ENCODE measurements around the gene PKD2L1.
"Not testable (repeated sequence)": the region's sequence is repeated elsewhere in the genome, so short reads cannot be mapped to it uniquely, and the experiment has no call there.

PKD2L1 gene

GRCh38 chr10:100304414-100304813 is 25.6 kb downstream of the PKD2L1 start:
- no peak overlapping the region for H3K27ac ChIP-seq (ENCODE audit: low read length)
- H3K27me3 ChIP-seq (ENCODE audit: control insufficient read depth, insufficient read depth, low read length), result no peaks in the 10 kb centered on the region; the same call in 1 of the 2 replicates
- H3K4me1 ChIP-seq (ENCODE audit: control insufficient read depth, insufficient read depth, low read length), result 0 out of 2 replicates have a peak, but pooled peaks cover 2% of the 10 kb centered on the region
- DNase-seq (ENCODE audit: low read depth, low spot score), result no peak
- no peak overlapping the region for H3K4me3 ChIP-seq (ENCODE audit: low read length)
- H3K9me3 ChIP-seq (ENCODE audit: control insufficient read depth, insufficient read depth, low read length), result no peaks in the 10 kb centered on the region
- WGBS (ENCODE audit: insufficient coverage, insufficient read length), result 100% methylated on average over 1 of the region's 3 CpGs
- H3K36me3 ChIP-seq (ENCODE audit: control insufficient read depth, insufficient read depth, low read length), result no peaks in the 10 kb centered on the region

DNA sequence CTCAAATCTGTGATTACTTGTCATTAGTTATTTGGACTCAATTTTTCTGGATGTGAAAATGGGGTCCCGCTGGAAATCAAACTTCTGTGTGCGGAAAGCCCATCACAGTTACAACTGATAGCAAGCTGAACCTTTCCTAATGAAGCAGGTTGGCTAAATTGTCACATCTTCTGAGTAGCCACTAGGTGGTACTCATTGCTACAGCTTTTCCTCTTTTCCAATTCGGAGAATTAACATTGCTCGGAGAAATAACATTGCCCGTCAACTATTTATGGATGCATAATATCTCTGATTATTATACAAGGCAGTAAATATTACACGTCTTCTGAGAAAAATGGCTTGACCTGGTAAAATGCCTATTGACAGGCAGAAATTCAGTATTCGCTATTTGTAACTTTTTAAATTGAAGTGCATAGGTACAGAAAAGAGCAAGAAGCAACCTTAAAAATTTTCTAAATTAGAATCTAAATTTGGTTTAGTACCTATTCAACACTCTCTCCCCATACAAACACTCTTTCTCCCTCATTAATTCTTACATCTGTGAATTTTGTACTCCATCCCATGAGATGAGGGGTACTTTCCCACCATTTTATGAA is 26.2 kb downstream of the PKD2L1 start:
- no CpG with 5 or more reads among the region's 7 CpGs for WGBS (ENCODE audit: insufficient coverage, insufficient read length)
- Histone ChIP-seq H3K4me3 (ENCODE audit: low read length) (no peak overlapping the region), H3K27ac (ENCODE audit: low read length) (no peak overlapping the region), H3K9me3 (ENCODE audit: control insufficient read depth, insufficient read depth, low read length) (no peaks in the 10 kb centered on the region), H3K27me3 (ENCODE audit: control insufficient read depth, insufficient read depth, low read length) (no peaks in the 10 kb centered on the region; the same call in 1 of the 2 replicates), H3K4me1 (ENCODE audit: control insufficient read depth, insufficient read depth, low read length) (0 out of 2 replicates have a peak, but pooled peaks cover 2% of the 10 kb centered on the region), H3K36me3 (ENCODE audit: control insufficient read depth, insufficient read depth, low read length) (no peaks in the 10 kb centered on the region)
- DNase-seq (ENCODE audit: low read depth, low spot score), result no peak

GRCh38 chr10:100301123-100301522 is 28.9 kb downstream of the PKD2L1 start:
- H3K4me1 ChIP-seq (ENCODE audit: control insufficient read depth, insufficient read depth, low read length); H3K27ac ChIP-seq (ENCODE audit: low read length); H3K36me3 ChIP-seq (ENCODE audit: control insufficient read depth, insufficient read depth, low read length); H3K9me3 ChIP-seq (ENCODE audit: control insufficient read depth, insufficient read depth, low read length); H3K27me3 ChIP-seq (ENCODE audit: control insufficient read depth, insufficient read depth, low read length); H3K4me3 ChIP-seq (ENCODE audit: low read length): not testable (repeated sequence)
- no CpG with 5 or more reads among the region's 5 CpGs for WGBS (ENCODE audit: insufficient coverage, insufficient read length)
- peak; percentile 73 for DNase-seq (ENCODE audit: low read depth, low spot score)

- H3K4me3 ChIP-seq (ENCODE audit: low read length), result no peak overlapping the region
- H3K27ac ChIP-seq (ENCODE audit: low read length), result no peak overlapping the region
- no peaks in the 10 kb centered on the region for H3K36me3 ChIP-seq (ENCODE audit: control insufficient read depth, insufficient read depth, low read length)
- no peaks in the 10 kb centered on the region for H3K9me3 ChIP-seq (ENCODE audit: control insufficient read depth, insufficient read depth, low read length)
- H3K27me3 ChIP-seq (ENCODE audit: control insufficient read depth, insufficient read depth, low read length), result no peaks in the 10 kb centered on the region; the same call in 1 of the 2 replicates
- no CpG with 5 or more reads among the region's 9 CpGs for WGBS (ENCODE audit: insufficient coverage, insufficient read length)
- 0 out of 2 replicates have a peak, but pooled peaks cover 2% of the 10 kb centered on the region for H3K4me1 ChIP-seq (ENCODE audit: control insufficient read depth, insufficient read depth, low read length)
- no peak for DNase-seq (ENCODE audit: low read depth, low spot score)
Measured at GRCh38 chr10:100297242-100297641, 32.8 kb downstream of the PKD2L1 start.

GRCh38 chr10:100293066-100293465 is 37.0 kb downstream of the PKD2L1 start:
- no peaks in the 10 kb centered on the region for H3K36me3 ChIP-seq (ENCODE audit: control insufficient read depth, insufficient read depth, low read length)
- no peaks in the 10 kb centered on the region for H3K4me1 ChIP-seq (ENCODE audit: control insufficient read depth, insufficient read depth, low read length)
- H3K27me3 ChIP-seq (ENCODE audit: control insufficient read depth, insufficient read depth, low read length), result no peaks in the 10 kb centered on the region
- H3K9me3 ChIP-seq (ENCODE audit: control insufficient read depth, insufficient read depth, low read length), result no peaks in the 10 kb centered on the region
- no peak overlapping the region for H3K27ac ChIP-seq (ENCODE audit: low read length)
- H3K4me3 ChIP-seq (ENCODE audit: low read length), result no peak overlapping the region
- no peak for DNase-seq (ENCODE audit: low read depth, low spot score)

- H3K4me3 ChIP-seq (ENCODE audit: low read length); H3K9me3 ChIP-seq (ENCODE audit: control insufficient read depth, insufficient read depth, low read length); H3K27ac ChIP-seq (ENCODE audit: low read length); H3K4me1 ChIP-seq (ENCODE audit: control insufficient read depth, insufficient read depth, low read length); H3K27me3 ChIP-seq (ENCODE audit: control insufficient read depth, insufficient read depth, low read length); H3K36me3 ChIP-seq (ENCODE audit: control insufficient read depth, insufficient read depth, low read length); DNase-seq (ENCODE audit: low read depth, low spot score): not testable (repeated sequence)
- WGBS (ENCODE audit: insufficient coverage, insufficient read length), result no CpG with 5 or more reads among the region's 4 CpGs
Measured at GRCh38 chr10:100292300-100292699, 37.7 kb downstream of the PKD2L1 start.

DNA sequence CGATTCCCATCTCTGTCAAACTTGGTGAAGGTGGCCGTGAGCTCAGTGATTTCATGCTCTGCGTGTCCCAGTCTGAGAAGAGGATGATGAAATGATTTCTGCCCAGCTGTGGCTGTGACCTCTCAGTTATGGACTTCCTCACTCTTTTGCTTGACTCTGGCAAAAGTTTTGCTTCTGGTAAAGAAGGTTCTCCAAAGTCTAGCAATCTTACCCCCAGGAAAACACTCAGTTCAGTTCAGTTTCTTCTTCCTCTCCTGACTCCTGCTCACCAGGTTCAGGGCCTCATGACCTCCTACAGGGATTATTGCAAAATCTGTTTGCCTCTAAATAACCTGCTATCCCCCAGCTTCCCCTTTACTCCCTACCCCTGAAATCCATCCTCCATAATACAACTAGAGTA is 38.7 kb downstream of the PKD2L1 start:
- no CpG with 5 or more reads among the region's 3 CpGs for WGBS (ENCODE audit: insufficient coverage, insufficient read length)
- H3K4me3 ChIP-seq (ENCODE audit: low read length), result no peak overlapping the region
- H3K4me1 ChIP-seq (ENCODE audit: control insufficient read depth, insufficient read depth, low read length), result no peaks in the 10 kb centered on the region; the same call in 1 of the 2 replicates
- no peaks in the 10 kb centered on the region for H3K9me3 ChIP-seq (ENCODE audit: control insufficient read depth, insufficient read depth, low read length)
- DNase-seq (ENCODE audit: low read depth, low spot score), result no peak
- H3K27me3 ChIP-seq (ENCODE audit: control insufficient read depth, insufficient read depth, low read length), result no peaks in the 10 kb centered on the region
- H3K27ac ChIP-seq (ENCODE audit: low read length), result no peak overlapping the region
- H3K36me3 ChIP-seq (ENCODE audit: control insufficient read depth, insufficient read depth, low read length), result no peaks in the 10 kb centered on the region

DNA sequence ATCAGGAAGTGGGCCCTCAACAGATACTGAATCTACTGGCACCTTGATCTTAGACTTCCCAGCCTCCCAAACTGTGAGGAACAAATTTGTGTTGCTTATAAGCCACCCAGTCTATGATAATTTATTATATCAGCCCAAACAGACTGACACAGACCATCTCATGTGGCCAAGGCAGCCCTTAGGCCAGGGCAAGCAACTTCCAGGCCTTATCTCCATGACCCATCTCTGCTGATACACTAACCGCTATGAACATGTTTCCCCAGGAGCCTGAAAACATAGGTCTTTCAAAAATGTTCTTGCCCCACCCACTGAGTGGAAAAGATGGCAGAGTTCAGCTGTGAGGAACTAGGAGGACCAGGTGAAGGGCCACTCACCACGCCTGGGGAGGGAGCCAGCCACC is 40.4 kb downstream of the PKD2L1 start:
- no CpG with 5 or more reads among the region's 2 CpGs for WGBS (ENCODE audit: insufficient coverage, insufficient read length)
- Histone ChIP-seq H3K27me3 (ENCODE audit: control insufficient read depth, insufficient read depth, low read length) (no peaks in the 10 kb centered on the region), H3K4me3 (ENCODE audit: low read length) (no peak overlapping the region), H3K9me3 (ENCODE audit: control insufficient read depth, insufficient read depth, low read length) (no peaks in the 10 kb centered on the region), H3K27ac (ENCODE audit: low read length) (no peak overlapping the region), H3K4me1 (ENCODE audit: control insufficient read depth, insufficient read depth, low read length) (no peaks in the 10 kb centered on the region; the same call in 1 of the 2 replicates), H3K36me3 (ENCODE audit: control insufficient read depth, insufficient read depth, low read length) (no peaks in the 10 kb centered on the region)
- no peak for DNase-seq (ENCODE audit: low read depth, low spot score)

GRCh38 chr10:100288196-100288595 is 41.8 kb downstream of the PKD2L1 start:
- no CpG with 5 or more reads among the region's 5 CpGs for WGBS (ENCODE audit: insufficient coverage, insufficient read length)
- H3K27me3 ChIP-seq (ENCODE audit: control insufficient read depth, insufficient read depth, low read length), result no peaks in the 10 kb centered on the region
- no peak overlapping the region for H3K27ac ChIP-seq (ENCODE audit: low read length)

DNA sequence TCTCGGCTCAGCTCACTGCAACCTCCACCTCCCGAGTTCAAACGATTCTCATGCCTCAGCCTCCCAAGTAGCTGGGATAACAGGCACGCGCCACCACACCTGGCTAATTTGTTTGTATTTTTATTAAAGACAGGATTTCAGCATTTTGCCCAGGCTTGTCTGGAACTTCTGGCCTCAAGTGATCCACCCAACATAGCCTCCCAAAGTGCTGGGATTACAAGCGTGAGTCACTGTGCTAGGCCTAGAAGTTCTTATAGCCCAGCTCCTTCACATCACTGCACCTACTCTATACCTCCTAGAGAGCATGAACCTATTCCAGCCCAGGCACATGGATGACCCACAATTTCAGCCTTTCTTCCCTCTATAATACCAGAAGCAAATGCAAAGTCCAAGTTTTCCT is 42.3 kb downstream of the PKD2L1 start:
- DNase-seq (ENCODE audit: low read depth, low spot score), result no peak
- Histone ChIP-seq H3K4me3 (ENCODE audit: low read length) (no peak overlapping the region), H3K27ac (ENCODE audit: low read length) (no peak overlapping the region), H3K27me3 (ENCODE audit: control insufficient read depth, insufficient read depth, low read length) (no peaks in the 10 kb centered on the region), H3K36me3 (ENCODE audit: control insufficient read depth, insufficient read depth, low read length) (no peaks in the 10 kb centered on the region), H3K4me1 (ENCODE audit: control insufficient read depth, insufficient read depth, low read length) (no peaks in the 10 kb centered on the region; the same call in 1 of the 2 replicates), H3K9me3 (ENCODE audit: control insufficient read depth, insufficient read depth, low read length) (no peaks in the 10 kb centered on the region)
- no CpG with 5 or more reads among the region's 6 CpGs for WGBS (ENCODE audit: insufficient coverage, insufficient read length)

More at GRCh38 chr10:100288196-100288595, 41.8 kb downstream of the PKD2L1 start:
- no peaks in the 10 kb centered on the region; the same call in 1 of the 2 replicates for H3K4me1 ChIP-seq (ENCODE audit: control insufficient read depth, insufficient read depth, low read length)
- no peaks in the 10 kb centered on the region for H3K36me3 ChIP-seq (ENCODE audit: control insufficient read depth, insufficient read depth, low read length)
- no peaks in the 10 kb centered on the region for H3K9me3 ChIP-seq (ENCODE audit: control insufficient read depth, insufficient read depth, low read length)
- no peak for DNase-seq (ENCODE audit: low read depth, low spot score)
- no peak overlapping the region for H3K4me3 ChIP-seq (ENCODE audit: low read length)

Data from iPS DF 6.9 (cell line).